HFFc6 (cell line): ENCODE data around the gene TRIM46. TPM values are rescaled to one million over a fixed set of nuclear protein-coding genes. Genes with fewer than 3 reads are reported as not detected.
"Not testable (repeated sequence)": the region's sequence is repeated elsewhere in the genome, so short reads cannot be mapped to it uniquely, and the experiment has no call there.

ENCODE experiments used
- DNase-seq: peaks from one replicate; pipeline ENCODE4 v3.0.0-alpha.2; 2018
- H3K27ac Mint-ChIP-seq: 2 replicates; pipeline ENCODE4 v1.8.0; 2020; ENCODE audit warnings: mild to moderate bottlenecking, mixed read lengths
- H3K27me3 Mint-ChIP-seq: 2 replicates; pipeline ENCODE4 v1.8.0; 2021; ENCODE audit warnings: mild to moderate bottlenecking, moderate library complexity, mixed read lengths; ENCODE audit not compliant: insufficient read depth
- H3K36me3 Mint-ChIP-seq: 2 replicates; pipeline ENCODE4 v1.8.0; 2021; ENCODE audit warnings: low read depth, mixed read lengths
- H3K4me1 Mint-ChIP-seq: 2 replicates; pipeline ENCODE4 v1.8.0; 2020; ENCODE audit warnings: low read depth, mixed read lengths
- H3K4me3 Mint-ChIP-seq: 2 replicates; pipeline ENCODE4 v1.8.0; 2020; ENCODE audit warnings: mild to moderate bottlenecking, moderate library complexity, mixed read lengths
- H3K9me3 Mint-ChIP-seq: 2 replicates; pipeline ENCODE4 v1.8.0; 2020; ENCODE audit warnings: mild to moderate bottlenecking, mixed read lengths
- total RNA-seq, 6 experiments: library from RNA; stranded (reverse); fragmentation: NEBNext Ultra II Directional; extraction: Animal tissue kit (Norgen Biotek cat#: 25700); gene quantifications; 2 replicates in 1 of 6; 3 replicates in 5 of 6; pipeline ENCODE4 v1.2.3, GENCODE V29; 2021
- TF ChIP-seq, protein P1 (sequence below): fragments of 200-600 bp; sonication (generic); IDR thresholded peaks from 2 replicates; pipeline ENCODE4 v1.5.0; 2021; ENCODE audit warnings: antibody characterized with exemption, mild to moderate bottlenecking

TRIM46 gene
- total RNA-seq, 6 experiments from 2014 or later: 5.1 to 7.1 (median 6.1) TPM

DNA sequence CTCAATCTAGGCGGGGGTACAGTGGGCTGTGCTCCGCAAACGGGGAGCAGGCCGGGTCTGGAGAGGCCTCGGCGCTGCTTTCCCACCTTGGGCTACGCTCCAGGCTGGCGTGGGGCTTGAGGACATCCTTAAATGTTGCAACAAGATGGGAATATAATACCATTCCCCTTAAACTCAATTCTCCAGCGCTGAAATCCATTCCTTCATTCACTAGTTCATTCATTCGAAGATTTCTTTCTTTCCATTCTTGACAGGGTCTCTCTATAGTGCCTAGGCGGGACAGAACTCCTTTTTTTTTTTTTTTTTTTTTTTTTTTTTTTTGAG, 33.1 kb upstream of the TRIM46 start:
- DNase-seq: no peak
- TF ChIP-seq, protein P1, sequence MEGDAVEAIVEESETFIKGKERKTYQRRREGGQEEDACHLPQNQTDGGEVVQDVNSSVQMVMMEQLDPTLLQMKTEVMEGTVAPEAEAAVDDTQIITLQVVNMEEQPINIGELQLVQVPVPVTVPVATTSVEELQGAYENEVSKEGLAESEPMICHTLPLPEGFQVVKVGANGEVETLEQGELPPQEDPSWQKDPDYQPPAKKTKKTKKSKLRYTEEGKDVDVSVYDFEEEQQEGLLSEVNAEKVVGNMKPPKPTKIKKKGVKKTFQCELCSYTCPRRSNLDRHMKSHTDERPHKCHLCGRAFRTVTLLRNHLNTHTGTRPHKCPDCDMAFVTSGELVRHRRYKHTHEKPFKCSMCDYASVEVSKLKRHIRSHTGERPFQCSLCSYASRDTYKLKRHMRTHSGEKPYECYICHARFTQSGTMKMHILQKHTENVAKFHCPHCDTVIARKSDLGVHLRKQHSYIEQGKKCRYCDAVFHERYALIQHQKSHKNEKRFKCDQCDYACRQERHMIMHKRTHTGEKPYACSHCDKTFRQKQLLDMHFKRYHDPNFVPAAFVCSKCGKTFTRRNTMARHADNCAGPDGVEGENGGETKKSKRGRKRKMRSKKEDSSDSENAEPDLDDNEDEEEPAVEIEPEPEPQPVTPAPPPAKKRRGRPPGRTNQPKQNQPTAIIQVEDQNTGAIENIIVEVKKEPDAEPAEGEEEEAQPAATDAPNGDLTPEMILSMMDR: no peak
- Mint-ChIP-seq H3K4me1 (peaks cover 25% of the 10 kb centered on the region), H3K9me3 (no peaks in the 10 kb centered on the region), H3K4me3 (peak overlapping the region; percentile 98), H3K36me3 (peaks cover 14% of the 10 kb centered on the region), H3K27me3 (peaks cover 9% of the 10 kb centered on the region), H3K27ac (peak overlapping the region; percentile 89)

DNA sequence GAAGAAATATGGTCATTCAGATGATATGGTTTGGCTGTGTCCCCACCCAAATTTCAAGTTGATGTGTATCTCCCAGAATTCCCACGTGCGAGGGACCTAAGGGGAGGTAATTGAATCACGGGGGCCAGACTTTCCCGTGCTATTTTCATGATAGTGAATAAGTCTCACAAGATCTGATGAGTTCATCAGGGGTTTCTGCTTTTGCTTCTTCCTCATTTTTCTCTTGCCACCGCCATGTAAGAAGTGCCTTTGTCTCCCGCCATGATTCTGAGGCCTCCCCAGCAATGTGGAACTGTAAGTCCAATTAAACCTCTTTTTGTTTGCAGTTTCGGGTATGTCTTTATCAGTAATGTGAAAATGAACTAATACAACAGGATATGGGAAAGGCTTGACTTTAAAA, 31.9 kb upstream of the TRIM46 start:
- TF ChIP-seq, protein P1: no peak
- Mint-ChIP-seq H3K9me3 (no peaks in the 10 kb centered on the region), H3K36me3 (peaks cover 14% of the 10 kb centered on the region), H3K4me1 (peaks cover 23% of the 10 kb centered on the region), H3K27ac (no peak overlapping the region), H3K4me3 (no peak overlapping the region), H3K27me3 (peaks cover 13% of the 10 kb centered on the region)
- no peak for DNase-seq

DNA sequence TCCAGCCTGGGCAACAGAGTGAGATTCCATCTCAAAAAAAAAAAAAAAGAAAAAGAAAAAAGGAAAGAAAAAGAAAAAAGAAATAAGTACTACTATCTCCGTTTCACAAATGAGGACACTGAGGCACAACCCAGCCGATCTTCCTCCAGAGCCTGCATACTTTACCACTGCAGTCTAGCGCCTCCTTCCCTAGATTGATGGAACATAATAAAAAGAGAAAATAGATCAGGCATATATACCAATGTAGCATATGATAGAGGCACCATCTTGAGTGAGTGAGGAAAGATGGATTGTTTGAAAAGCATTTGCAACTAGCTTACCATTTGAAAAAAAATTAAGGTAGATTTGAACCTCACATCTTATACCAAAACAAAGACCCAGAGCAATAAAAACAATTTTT, 28.2 kb upstream of the TRIM46 start:
- TF ChIP-seq, protein P1: peak; percentile 30; the same call in 1 of the 2 replicates

DNA sequence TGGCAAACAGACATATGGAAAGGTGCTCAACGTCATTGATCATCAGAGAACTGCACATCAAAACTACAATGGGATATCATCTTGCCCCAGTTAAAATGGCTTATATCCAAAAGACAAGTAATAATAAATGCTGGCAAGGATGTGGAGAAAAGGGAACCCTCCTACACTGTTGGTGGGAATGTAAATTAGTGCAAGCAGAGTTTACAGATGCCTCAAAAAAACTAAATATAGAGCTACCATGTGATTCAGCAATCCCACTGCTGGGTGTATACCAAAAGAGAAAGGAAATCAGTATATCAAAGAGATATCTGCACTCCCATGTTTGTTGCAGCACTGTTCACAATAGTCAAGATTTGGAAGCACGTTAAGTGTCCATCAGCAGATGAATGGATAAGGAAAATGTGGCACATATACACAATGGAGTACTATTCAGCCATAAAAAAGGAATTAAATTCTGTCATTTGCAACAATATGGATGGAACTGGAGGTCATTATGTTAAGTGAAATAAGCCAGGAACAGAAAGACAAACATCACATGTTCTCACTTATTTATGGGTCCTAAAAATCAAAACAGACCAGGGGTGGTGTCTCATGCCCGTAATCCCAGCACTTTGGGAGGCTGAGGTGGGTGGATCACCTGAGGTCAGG, 17.5 kb upstream of the TRIM46 start:
- H3K36me3 Mint-ChIP-seq, DNase-seq, H3K4me1 Mint-ChIP-seq, H3K9me3 Mint-ChIP-seq, H3K4me3 Mint-ChIP-seq, H3K27ac Mint-ChIP-seq: not testable (repeated sequence)
- peaks cover 18% of the 10 kb centered on the region for H3K27me3 Mint-ChIP-seq

More for the DNA sequence above, 28.2 kb upstream of the TRIM46 start:
- DNase-seq: no peak
- Mint-ChIP-seq H3K4me1 (no peaks in the 10 kb centered on the region), H3K9me3 (no peaks in the 10 kb centered on the region), H3K4me3 (no peak overlapping the region), H3K36me3 (no peaks in the 10 kb centered on the region), H3K27me3 (peaks cover 32% of the 10 kb centered on the region), H3K27ac (no peak overlapping the region)

DNA sequence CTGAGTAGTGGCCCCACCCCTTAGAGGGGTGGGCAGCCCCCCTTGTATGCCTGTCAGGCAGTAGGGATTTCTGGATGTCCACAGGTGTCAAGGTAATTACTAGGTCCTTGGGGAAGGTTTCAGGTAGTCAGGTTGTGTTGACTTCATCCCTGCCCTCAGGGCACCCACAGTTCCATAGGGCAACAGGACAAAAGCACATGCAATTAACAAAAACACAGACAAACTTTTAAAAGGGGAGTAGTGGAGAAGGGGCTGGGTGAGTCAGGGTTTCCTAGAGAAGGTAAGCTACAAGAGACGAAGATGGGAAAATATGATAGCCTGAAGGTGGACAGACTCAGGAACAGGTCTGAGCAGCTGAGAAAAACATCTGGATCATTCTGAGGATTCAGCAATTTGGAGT, 14.7 kb upstream of the TRIM46 start:
- H3K27me3 Mint-ChIP-seq: peaks cover 19% of the 10 kb centered on the region
- no peak for DNase-seq
- no peaks in the 10 kb centered on the region for H3K36me3 Mint-ChIP-seq
- no peak overlapping the region for H3K27ac Mint-ChIP-seq
- no peaks in the 10 kb centered on the region for H3K4me1 Mint-ChIP-seq
- no peaks in the 10 kb centered on the region for H3K9me3 Mint-ChIP-seq
- TF ChIP-seq, protein P1: no peak
- no peak overlapping the region for H3K4me3 Mint-ChIP-seq

DNA sequence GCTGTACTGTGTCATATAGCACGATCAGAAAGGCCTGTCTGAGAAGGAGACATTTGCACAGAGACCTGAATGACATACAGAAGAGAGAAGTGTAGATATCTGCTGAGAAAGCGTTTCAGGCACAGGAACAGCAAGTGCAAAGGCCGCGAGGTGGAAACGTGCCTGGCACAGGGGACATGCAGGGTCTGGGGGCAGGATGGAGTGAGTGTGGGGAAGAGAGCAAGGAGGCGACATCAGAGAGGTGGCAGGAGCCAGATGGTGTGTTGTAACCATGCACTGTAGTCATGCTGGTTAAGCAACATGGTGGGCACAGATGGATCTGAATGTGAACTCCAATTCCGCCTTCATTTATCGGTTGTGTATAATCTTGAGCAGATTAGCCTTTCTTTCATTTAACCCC, 13.5 kb upstream of the TRIM46 start:
- DNase-seq: no peak
- Mint-ChIP-seq H3K27ac (no peak overlapping the region), H3K4me1 (no peaks in the 10 kb centered on the region), H3K9me3 (no peaks in the 10 kb centered on the region), H3K4me3 (no peak overlapping the region), H3K27me3 (peaks cover 16% of the 10 kb centered on the region), H3K36me3 (no peaks in the 10 kb centered on the region)
- TF ChIP-seq, protein P1: no peak

DNA sequence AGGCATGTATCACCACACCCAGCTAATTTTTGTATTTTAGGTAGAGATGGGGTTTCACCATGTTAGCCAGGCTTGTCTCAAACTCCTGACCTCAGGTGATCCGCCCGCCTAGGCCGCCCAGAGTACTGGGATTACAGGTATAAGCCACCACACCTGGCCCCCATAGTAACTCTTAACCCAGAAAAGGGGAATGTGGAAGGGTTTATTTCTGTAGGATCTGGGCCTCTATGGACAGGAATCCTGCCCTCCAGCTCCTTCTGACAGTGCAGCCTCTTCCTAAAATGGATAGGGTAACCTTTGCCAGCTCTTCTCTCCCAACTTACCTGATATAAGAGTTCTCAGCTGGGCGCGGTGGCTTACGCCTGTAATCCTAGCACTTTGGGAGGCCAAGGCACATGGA, 11.0 kb upstream of the TRIM46 start:
- H3K36me3 Mint-ChIP-seq, DNase-seq, H3K27ac Mint-ChIP-seq, H3K4me3 Mint-ChIP-seq, H3K4me1 Mint-ChIP-seq, H3K9me3 Mint-ChIP-seq: not testable (repeated sequence)
- H3K27me3 Mint-ChIP-seq: peaks cover 20% of the 10 kb centered on the region

DNA sequence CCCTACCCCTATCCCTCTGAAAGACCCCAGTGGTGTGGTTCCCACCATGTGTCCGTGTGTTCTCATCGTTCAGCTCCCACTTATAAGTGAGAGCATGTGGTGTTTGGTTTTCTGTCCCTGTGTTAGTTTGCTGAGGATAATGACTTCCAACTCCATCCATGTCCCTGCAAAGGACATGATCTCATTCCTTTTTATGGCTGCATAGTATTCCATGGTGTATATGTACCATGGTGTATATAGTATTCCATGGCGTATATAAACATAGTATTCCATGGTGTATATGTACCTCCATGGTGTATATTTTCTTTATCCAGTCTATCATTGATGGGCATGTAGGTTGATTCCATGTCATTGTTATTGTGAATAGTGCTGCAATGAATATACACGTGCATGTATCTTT, 9.9 kb upstream of the TRIM46 start:
- H3K27me3 Mint-ChIP-seq: peaks cover 17% of the 10 kb centered on the region
- H3K4me1 Mint-ChIP-seq, H3K9me3 Mint-ChIP-seq, H3K36me3 Mint-ChIP-seq, H3K4me3 Mint-ChIP-seq, H3K27ac Mint-ChIP-seq, DNase-seq: not testable (repeated sequence)

DNA sequence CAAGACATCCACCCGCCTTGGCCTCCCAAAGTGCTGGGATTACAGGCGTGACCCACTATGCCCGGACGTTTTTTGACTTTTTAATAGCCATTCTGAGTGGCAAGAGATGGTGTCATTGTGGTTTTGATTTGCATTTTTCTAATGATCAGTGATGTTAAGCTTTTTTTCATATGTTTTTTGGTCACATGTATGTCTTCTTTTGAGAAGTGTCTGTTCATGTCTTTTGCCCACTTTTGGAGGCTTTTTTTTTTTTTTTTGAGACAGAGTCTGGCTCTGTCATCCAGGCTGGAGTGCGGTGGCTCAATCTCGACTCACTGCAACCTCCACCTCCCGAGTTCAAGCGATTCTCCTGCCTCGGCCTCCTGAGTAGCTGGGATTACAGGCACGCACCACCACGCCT, 9.0 kb upstream of the TRIM46 start:
- peaks cover 12% of the 10 kb centered on the region for H3K27me3 Mint-ChIP-seq
- H3K36me3 Mint-ChIP-seq, H3K4me3 Mint-ChIP-seq, DNase-seq, H3K9me3 Mint-ChIP-seq, H3K4me1 Mint-ChIP-seq, H3K27ac Mint-ChIP-seq: not testable (repeated sequence)
